GM12878 (cell line): Measurements from ENCODE around the gene GKN2. TPM values are rescaled to one million over a fixed set of nuclear protein-coding genes. Genes with fewer than 3 reads are reported as not detected.

Experiments
- ATAC-seq: fragments of 200-7000 bp; cut with Tn5 transposase; 3 replicates; pipeline ENCODE4 v1.9.1; 2020; ENCODE audit warnings: mild to moderate bottlenecking, moderate library complexity
- BruUV-seq: library from RNA; stranded (reverse); fragments of 400-500 nt; replicated peaks from 2 replicates; lab custom pipeline; 2021; lab: Mats Ljungman, UMichigan
- CTCF ChIA-PET: fragments of 300-600 bp; sonication (Branson Sonifier 250); formaldehyde crosslinking; extraction: SDS; loops from one replicate; lab custom pipeline; 2021; ENCODE audit warnings: inconsistent platforms; lab: Yijun Ruan, JAX
- POLR2A ChIA-PET: fragments of 350-600 bp; formaldehyde crosslinking; extraction: SDS; loops from one replicate; lab custom pipeline; 2021; ENCODE audit warnings: inconsistent platforms; lab: Charles Lee
- RAD21 ChIA-PET: fragments of 300-600 bp; sonication (Branson Sonifier 250); formaldehyde crosslinking; loops from one replicate; lab custom pipeline; 2023; ENCODE audit warnings: antibody characterized with exemption; ENCODE audit not compliant: unreplicated experiment; lab: Charles Lee
- SMC1A ChIA-PET: fragments of 300-600 bp; sonication (Branson Sonifier 250); formaldehyde crosslinking; loops from one replicate; lab custom pipeline; 2023; ENCODE audit not compliant: unreplicated experiment, uncharacterized antibody; lab: Charles Lee
- DNase-seq: peaks from one replicate; pipeline ENCODE4 v3.0.0-alpha.2; 2011; ENCODE audit warnings: low read depth, low spot score
- FAIRE-seq: peaks from 3 replicates; lab custom pipeline; 2011; peaks lifted over from hg19 to GRCh38; lab: Jason Lieb, UNC
- H2AFZ ChIP-seq: 2 replicates; pipeline ENCODE4 v1.6.0; 2011; ENCODE audit warnings: low read depth, low read length, control low read depth; ENCODE audit not compliant: control insufficient read depth
- H3K27ac ChIP-seq: 2 replicates; pipeline ENCODE4 v1.5.1; 2011; ENCODE audit warnings: control low read depth; ENCODE audit not compliant: control insufficient read depth, insufficient read depth
- H3K27me3 ChIP-seq, 2 experiments: replicated peaks in 1 of 2; 2 replicates each; pipeline versions ENCODE4 v1.6.0 to v1.6.1; 2011; ENCODE audit warnings: low read length in 1 of 2; ENCODE audit not compliant: control insufficient read depth in 2 of 2, insufficient read depth in 2 of 2
- H3K36me3 ChIP-seq, 2 experiments: 2 replicates each; pipeline ENCODE4 v1.5.1; 2011; ENCODE audit warnings: low read length in 1 of 2; ENCODE audit not compliant: control insufficient read depth in 2 of 2, insufficient read depth in 2 of 2
- H3K4me1 ChIP-seq: 2 replicates; pipeline ENCODE4 v1.6.1; 2011; ENCODE audit warnings: mild to moderate bottlenecking, low read length, moderate library complexity, mixed read lengths; ENCODE audit not compliant: control insufficient read depth, insufficient read depth
- H3K4me2 ChIP-seq: 2 replicates; pipeline ENCODE4 v1.6.0; 2011; ENCODE audit warnings: control low read depth; ENCODE audit not compliant: control insufficient read depth, insufficient read depth
- H3K4me3 ChIP-seq: fragments of 200-600 bp; sonication (generic); 2 replicates; pipeline ENCODE4 v1.5.1; 2016
- H3K79me2 ChIP-seq: 2 replicates; pipeline ENCODE4 v1.6.0; 2011; ENCODE audit warnings: low read length; ENCODE audit not compliant: control insufficient read depth, insufficient read depth
- H3K9ac ChIP-seq: 2 replicates; pipeline ENCODE4 v1.8.0; 2011; ENCODE audit warnings: low read length, control low read depth, mixed read lengths; ENCODE audit not compliant: control insufficient read depth, insufficient read depth
- H3K9me3 ChIP-seq: replicated peaks from 3 replicates; pipeline ENCODE4 v1.5.1; 2011; ENCODE audit warnings: mild to moderate bottlenecking, low read length; ENCODE audit not compliant: control insufficient read depth, insufficient read depth
- H4K20me1 ChIP-seq: 2 replicates; pipeline ENCODE4 v1.6.0; 2011; ENCODE audit not compliant: control insufficient read depth, insufficient read depth
- BMI1 ChIP-seq: fragments of 450-650 bp; IDR thresholded peaks from 2 replicates; pipeline ENCODE4 v1.6.1; 2016; ENCODE audit warnings: mild to moderate bottlenecking, moderate library complexity, borderline replicate concordance
- CBFB ChIP-seq: IDR thresholded peaks from 2 replicates; pipeline ENCODE4 v1.6.1; 2016; ENCODE audit warnings: antibody characterized with exemption, low read depth
- EZH2 ChIP-seq: IDR thresholded peaks from 2 replicates; pipeline ENCODE4 v1.6.1; 2012; ENCODE audit warnings: low read depth, mild to moderate bottlenecking, control low read depth, inconsistent platforms, low read length, borderline replicate concordance; ENCODE audit not compliant: control insufficient read depth
- HDAC2 ChIP-seq: fragments of 200-600 bp; sonication (generic); IDR thresholded peaks from 2 replicates; pipeline ENCODE4 v1.6.1; 2017
- IKZF1 ChIP-seq: fragments of 450-650 bp; conservative IDR thresholded peaks from 2 replicates; pipeline ENCODE4 v1.6.1; 2017; ENCODE audit warnings: antibody characterized with exemption, mild to moderate bottlenecking
- MTA2 ChIP-seq: fragments of 450-650 bp; IDR thresholded peaks from 2 replicates; pipeline ENCODE4 v1.6.1; 2016; ENCODE audit warnings: low read depth, mild to moderate bottlenecking, moderate library complexity
- NR2F1 ChIP-seq: fragments of 450-650 bp; conservative IDR thresholded peaks from 2 replicates; pipeline ENCODE4 v1.6.1; 2017; ENCODE audit warnings: mild to moderate bottlenecking
- RCOR1 ChIP-seq: conservative IDR thresholded peaks from 2 replicates; pipeline ENCODE4 v1.6.1; 2012; ENCODE audit warnings: low read depth, low read length, improper control_type of control experiment
- SIX5 ChIP-seq: IDR thresholded peaks from 2 replicates; pipeline ENCODE4 v1.6.1; 2011; ENCODE audit warnings: mild to moderate bottlenecking, low read depth, low read length, moderate library complexity; ENCODE audit not compliant: severe bottlenecking
- SREBF1 ChIP-seq: IDR thresholded peaks from 2 replicates; pipeline ENCODE4 v1.6.1; 2012; ENCODE audit warnings: mild to moderate bottlenecking, low read length
- TAF1 ChIP-seq: IDR thresholded peaks from 2 replicates; pipeline ENCODE4 v1.6.1; 2011; ENCODE audit warnings: mild to moderate bottlenecking, low read depth, low read length, borderline replicate concordance
- TBL1XR1 ChIP-seq: IDR thresholded peaks from 2 replicates; pipeline ENCODE4 v1.6.1; 2012; ENCODE audit warnings: low read depth, low read length, improper control_type of control experiment
- ZNF274 ChIP-seq: IDR thresholded peaks from one replicate; pipeline ENCODE4 v1.8.0; 2011; ENCODE audit not compliant: insufficient read length, insufficient read depth
- ZNF384 ChIP-seq: IDR thresholded peaks from 2 replicates; pipeline ENCODE4 v1.6.1; 2012; ENCODE audit warnings: low read depth, mild to moderate bottlenecking, low read length, improper control_type of control experiment, borderline replicate concordance
- WGBS: methylation state at CpG from one replicate; pipeline ENCODE4 v1.1.6; 2016; ENCODE audit warnings: low lambda C conversion rate; ENCODE audit not compliant: insufficient replicate concordance, insufficient coverage; ENCODE audit errors: missing lambda C conversion rate; 5-methylcytosine and 5-hydroxymethylcytosine counted together
- in situ Hi-C: fragments of 300-500 bp; cut with MboI; formaldehyde crosslinking; loops from 9 replicates; pipeline ENCODE4 v1.14.3; 2018; ENCODE audit warnings: mixed read lengths
- intact Hi-C: fragments of 100-400 bp; cut with micrococcal nuclease; formaldehyde crosslinking; loops from one replicate; pipeline ENCODE4 v1.14.2; 2022; ENCODE audit not compliant: unreplicated experiment
- polyA plus RNA-seq, 11 experiments: library from polyadenylated mRNA; depleted of rRNA in 4 of 11; unstranded in 6 of 11; stranded (reverse) in 5 of 11; fragments of >200 nt; fragmentation: Nextera tagmentation in 4 of 11; fragmentation: Illumina TruSeq in 1 of 11; extraction: Ambion mirVana in 4 of 11; extraction: Trizol in 1 of 11; gene quantifications; 1 replicate in 1 of 11; 2 replicates in 10 of 11; pipeline versions ENCODE4 v1.2.1 to v1.2.3, GENCODE V29; 2011 to 2016; ENCODE audit warnings: inconsistent platforms in 2 of 11, missing spikeins in 2 of 11, low read depth in 1 of 11
- total RNA-seq, 4 experiments: library from RNA; depleted of rRNA in 3 of 4; stranded (reverse); fragments of >200 nt in 3 of 4; fragmentation: Illumina TruSeq in 1 of 4; extraction: Trizol in 1 of 4; gene quantifications; 2 replicates each; pipeline versions ENCODE4 v1.2.1 to v1.2.3, GENCODE V29; 2013 to 2021
- TF ChIP-seq, protein P1 (sequence below): IDR thresholded peaks from 2 replicates; pipeline ENCODE4 v1.6.1; 2011; ENCODE audit warnings: low read depth, mild to moderate bottlenecking, low read length, moderate library complexity, borderline replicate concordance; ENCODE audit errors: extremely low read depth
- TF ChIP-seq, protein P2 (sequence below): fragments of 450-650 bp; formaldehyde crosslinking; IDR thresholded peaks from 2 replicates; pipeline ENCODE4 v1.4.0; 2022; ENCODE audit warnings: mild to moderate bottlenecking, moderate library complexity
- TF ChIP-seq, protein P3 (sequence below): IDR thresholded peaks from 2 replicates; pipeline ENCODE4 v1.6.1; 2012; ENCODE audit warnings: low read length, inconsistent platforms
- TF ChIP-seq, protein P4 (sequence below): fragments of 450-650 bp; IDR thresholded peaks from 2 replicates; pipeline ENCODE4 v1.6.1; 2018; ENCODE audit warnings: mild to moderate bottlenecking, low read depth, moderate library complexity; ENCODE audit not compliant: partially characterized antibody

The GKN2 gene
- total and polyA plus RNA-seq, 10 of the 15 experiments (the other 5 are each of a cell fraction or from before 2014, with no cell fraction given): not detected

DNA sequence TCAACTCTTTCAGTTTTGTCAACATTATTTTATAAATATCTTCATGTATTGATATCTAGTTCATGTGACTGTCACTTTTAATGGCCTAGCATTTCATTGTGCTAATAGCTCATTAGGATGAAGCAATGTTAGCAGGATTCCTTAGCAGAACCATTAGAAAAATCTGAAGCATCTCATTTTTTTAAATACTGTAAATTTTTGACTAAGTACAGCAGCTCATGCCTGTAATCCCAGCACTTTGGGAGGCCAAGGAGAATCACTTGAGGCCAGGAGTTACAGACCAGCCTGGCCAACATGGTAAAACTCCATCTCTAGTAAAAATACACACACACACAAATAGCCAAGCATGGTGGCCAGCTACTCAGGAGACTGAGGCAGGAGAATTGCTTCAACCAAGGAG is 44.7 kb upstream of the GKN2 start (continued):
- TF ChIP-seq BMI1 (no peak), IKZF1 (no peak), NR2F1 (no peak), SREBF1 (no peak)
- TF ChIP-seq, protein P1, sequence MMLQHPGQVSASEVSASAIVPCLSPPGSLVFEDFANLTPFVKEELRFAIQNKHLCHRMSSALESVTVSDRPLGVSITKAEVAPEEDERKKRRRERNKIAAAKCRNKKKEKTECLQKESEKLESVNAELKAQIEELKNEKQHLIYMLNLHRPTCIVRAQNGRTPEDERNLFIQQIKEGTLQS: no peak
- TF ChIP-seq, all 136 proteins: peak for 0

GRCh38 chr2:68995916-68996315 is 43.2 kb upstream of the GKN2 start:
- Histone ChIP-seq H3K36me3 (no peaks in the 10 kb centered on the region), H3K79me2 (no peaks in the 10 kb centered on the region), H3K4me2 (no peak overlapping the region), H3K4me3 (no peak overlapping the region), H3K4me1 (no peaks in the 10 kb centered on the region), H3K27ac (no peak overlapping the region), H3K27me3 (no peaks in the 10 kb centered on the region; a peak in 1 of 4 replicates), H4K20me1 (no peaks in the 10 kb centered on the region), H2AFZ (no peak overlapping the region), H3K9me3 (no peaks in the 10 kb centered on the region), H3K9ac (no peak overlapping the region)
- no peak for DNase-seq
- no TSS peak for BruUV-seq
- no peak for FAIRE-seq
- intact Hi-C loops: no loop called here
- POLR2A ChIA-PET: no interaction called here
- SMC1A ChIA-PET: interaction anchor here (0.6 kb wide), 1 partner anchor 22 kb away, joined by 3 read pairs; no protein-coding TSS in a partner anchor
- WGBS: 0% methylated on average over 3 of the region's 3 CpGs
- CTCF ChIA-PET: interaction anchor here (0.6 kb wide), 1 partner anchor 277 kb away, joined by 3 read pairs; no protein-coding TSS in a partner anchor
- ATAC-seq: no peak
- RAD21 ChIA-PET: no interaction called here
- in situ Hi-C loops: no loop called here
- TF ChIP-seq CBFB (no peak), EZH2 (no peak), RCOR1 (no peak), HDAC2 (no peak), ZNF274 (no peak), MTA2 (no peak), TAF1 (no peak), SIX5 (no peak), ZNF384 (no peak), TBL1XR1 (no peak)
- TF ChIP-seq, protein P2, sequence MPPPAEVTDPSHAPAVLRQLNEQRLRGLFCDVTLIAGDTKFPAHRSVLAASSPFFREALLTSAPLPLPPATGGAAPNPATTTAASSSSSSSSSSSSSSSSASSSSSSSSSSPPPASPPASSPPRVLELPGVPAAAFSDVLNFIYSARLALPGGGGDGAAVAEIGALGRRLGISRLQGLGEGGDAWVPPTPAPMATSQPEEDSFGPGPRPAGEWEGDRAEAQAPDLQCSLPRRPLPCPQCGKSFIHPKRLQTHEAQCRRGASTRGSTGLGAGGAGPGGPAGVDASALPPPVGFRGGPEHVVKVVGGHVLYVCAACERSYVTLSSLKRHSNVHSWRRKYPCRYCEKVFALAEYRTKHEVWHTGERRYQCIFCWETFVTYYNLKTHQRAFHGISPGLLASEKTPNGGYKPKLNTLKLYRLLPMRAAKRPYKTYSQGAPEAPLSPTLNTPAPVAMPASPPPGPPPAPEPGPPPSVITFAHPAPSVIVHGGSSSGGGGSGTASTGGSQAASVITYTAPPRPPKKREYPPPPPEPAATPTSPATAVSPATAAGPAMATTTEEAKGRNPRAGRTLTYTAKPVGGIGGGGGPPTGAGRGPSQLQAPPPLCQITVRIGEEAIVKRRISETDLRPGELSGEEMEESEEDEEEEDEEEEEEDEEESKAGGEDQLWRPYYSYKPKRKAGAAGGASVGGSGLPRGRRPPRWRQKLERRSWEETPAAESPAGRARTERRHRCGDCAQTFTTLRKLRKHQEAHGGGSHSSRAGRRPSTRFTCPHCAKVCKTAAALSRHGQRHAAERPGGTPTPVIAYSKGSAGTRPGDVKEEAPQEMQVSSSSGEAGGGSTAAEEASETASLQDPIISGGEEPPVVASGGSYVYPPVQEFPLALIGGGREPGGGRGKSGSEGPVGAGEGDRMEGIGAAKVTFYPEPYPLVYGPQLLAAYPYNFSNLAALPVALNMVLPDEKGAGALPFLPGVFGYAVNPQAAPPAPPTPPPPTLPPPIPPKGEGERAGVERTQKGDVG (CRISPR knock-in tag): no peak
- TF ChIP-seq, protein P3, sequence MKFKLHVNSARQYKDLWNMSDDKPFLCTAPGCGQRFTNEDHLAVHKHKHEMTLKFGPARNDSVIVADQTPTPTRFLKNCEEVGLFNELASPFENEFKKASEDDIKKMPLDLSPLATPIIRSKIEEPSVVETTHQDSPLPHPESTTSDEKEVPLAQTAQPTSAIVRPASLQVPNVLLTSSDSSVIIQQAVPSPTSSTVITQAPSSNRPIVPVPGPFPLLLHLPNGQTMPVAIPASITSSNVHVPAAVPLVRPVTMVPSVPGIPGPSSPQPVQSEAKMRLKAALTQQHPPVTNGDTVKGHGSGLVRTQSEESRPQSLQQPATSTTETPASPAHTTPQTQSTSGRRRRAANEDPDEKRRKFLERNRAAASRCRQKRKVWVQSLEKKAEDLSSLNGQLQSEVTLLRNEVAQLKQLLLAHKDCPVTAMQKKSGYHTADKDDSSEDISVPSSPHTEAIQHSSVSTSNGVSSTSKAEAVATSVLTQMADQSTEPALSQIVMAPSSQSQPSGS: no peak
- TF ChIP-seq, protein P4, sequence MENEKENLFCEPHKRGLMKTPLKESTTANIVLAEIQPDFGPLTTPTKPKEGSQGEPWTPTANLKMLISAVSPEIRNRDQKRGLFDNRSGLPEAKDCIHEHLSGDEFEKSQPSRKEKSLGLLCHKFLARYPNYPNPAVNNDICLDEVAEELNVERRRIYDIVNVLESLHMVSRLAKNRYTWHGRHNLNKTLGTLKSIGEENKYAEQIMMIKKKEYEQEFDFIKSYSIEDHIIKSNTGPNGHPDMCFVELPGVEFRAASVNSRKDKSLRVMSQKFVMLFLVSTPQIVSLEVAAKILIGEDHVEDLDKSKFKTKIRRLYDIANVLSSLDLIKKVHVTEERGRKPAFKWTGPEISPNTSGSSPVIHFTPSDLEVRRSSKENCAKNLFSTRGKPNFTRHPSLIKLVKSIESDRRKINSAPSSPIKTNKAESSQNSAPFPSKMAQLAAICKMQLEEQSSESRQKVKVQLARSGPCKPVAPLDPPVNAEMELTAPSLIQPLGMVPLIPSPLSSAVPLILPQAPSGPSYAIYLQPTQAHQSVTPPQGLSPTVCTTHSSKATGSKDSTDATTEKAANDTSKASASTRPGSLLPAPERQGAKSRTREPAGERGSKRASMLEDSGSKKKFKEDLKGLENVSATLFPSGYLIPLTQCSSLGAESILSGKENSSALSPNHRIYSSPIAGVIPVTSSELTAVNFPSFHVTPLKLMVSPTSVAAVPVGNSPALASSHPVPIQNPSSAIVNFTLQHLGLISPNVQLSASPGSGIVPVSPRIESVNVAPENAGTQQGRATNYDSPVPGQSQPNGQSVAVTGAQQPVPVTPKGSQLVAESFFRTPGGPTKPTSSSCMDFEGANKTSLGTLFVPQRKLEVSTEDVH: no peak
